GM18511 (cell line): Measurements from ENCODE around the gene IFIT1.

Experiments
- ATAC-seq: cut with Tn5 transposase; IDR thresholded peaks from one replicate; pipeline ENCODE4 v1.9.1; 2021; ENCODE audit warnings: mild to moderate bottlenecking, moderate library complexity; ENCODE audit not compliant: unreplicated experiment

Gene IFIT1, protein sequence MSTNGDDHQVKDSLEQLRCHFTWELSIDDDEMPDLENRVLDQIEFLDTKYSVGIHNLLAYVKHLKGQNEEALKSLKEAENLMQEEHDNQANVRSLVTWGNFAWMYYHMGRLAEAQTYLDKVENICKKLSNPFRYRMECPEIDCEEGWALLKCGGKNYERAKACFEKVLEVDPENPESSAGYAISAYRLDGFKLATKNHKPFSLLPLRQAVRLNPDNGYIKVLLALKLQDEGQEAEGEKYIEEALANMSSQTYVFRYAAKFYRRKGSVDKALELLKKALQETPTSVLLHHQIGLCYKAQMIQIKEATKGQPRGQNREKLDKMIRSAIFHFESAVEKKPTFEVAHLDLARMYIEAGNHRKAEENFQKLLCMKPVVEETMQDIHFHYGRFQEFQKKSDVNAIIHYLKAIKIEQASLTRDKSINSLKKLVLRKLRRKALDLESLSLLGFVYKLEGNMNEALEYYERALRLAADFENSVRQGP

DNA sequence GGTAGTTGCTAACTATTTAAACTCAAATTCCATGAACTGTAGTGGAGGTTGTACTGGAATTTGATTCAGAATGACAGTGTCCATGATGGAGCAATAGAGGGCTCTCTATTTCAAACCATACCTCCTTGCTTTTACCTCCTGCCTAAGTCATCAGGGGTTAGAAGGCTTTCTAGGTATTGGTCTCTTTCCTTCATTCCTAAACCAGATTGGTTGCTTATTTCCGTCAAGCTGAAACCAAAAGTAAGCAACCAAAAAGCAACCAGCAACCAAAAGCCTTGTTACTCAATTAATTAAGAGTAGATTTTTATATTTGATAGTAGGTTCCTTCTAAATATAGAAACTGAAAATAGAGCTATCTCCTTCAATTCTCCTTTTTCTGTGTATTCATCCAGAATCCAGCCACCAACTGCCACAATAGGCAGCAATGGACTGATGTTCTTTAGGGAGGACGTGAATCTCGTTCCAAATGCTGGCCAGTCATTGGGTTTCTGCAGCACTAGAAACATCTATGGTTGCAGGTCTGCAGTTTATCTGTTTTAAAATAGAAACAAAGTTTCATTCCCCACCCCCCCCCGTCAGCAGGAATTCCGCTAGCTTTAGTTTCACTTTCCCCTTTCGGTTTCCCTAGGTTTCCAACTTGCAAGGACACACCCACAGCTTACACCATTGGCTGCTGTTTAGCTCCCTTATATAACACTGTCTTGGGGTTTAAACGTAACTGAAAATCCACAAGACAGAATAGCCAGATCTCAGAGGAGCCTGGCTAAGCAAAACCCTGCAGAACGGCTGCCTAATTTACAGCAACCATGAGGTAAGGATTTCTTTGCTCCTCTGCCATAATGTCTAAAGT is at the start of gene IFIT1:
IFIT1 (plus strand) TSS at position 717 of the 850 bp plus-strand sequence; CDS start at position 807, 90 bp downstream.
- ATAC-seq: peak; percentile 88

DNA sequence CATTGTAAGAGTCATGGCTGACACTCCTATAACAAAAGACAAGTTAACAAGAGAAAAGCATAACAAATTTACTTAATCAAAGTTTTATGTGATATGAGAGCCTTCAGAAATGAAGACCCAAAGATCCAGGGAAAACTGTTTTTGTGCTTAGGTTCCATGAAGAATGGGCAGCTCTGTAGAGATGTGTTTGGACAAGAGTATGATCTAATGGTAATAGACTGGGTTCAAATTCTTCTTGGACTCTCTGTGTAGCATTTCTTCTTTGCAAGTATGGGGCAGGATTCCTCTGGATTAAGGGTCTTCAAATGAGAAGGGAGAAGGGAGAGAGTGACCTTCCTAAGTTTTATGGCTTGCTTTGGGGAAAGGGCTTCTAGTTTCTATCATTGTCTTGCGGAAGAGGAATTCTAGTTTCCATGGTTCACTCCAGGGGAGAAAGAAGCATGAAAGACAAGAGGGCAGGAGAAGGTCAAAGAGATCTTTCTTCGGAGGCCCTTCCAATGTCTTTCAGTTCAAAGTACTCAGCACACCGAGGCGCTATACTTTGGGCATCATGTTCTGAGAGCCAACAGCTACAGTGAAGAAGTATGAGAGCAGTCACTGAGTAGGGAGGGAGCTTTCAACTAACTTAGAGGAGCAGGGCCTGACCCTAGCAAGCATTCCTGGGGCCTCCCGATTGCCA is 49.2 kb upstream of the IFIT1 start:
- no peak for ATAC-seq

DNA sequence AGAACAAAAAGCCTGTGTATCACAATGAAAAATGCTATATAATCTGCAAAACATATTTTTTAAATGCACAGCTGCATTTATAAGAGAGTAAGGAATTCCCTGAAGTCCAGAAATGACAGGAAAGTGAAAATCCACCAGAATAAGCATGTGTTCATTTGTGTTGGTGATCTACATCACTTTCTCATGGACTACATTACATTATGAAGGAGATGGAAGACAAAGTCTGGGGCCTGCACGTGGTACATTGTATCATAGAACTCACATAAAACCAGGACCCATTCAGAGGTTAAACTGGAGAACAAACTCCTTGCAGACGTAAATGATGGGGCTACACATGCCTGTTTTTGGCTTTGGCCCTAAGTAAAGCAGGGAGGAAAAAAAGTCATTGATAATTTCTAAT is 48.3 kb upstream of the IFIT1 start:
- no peak for ATAC-seq

DNA sequence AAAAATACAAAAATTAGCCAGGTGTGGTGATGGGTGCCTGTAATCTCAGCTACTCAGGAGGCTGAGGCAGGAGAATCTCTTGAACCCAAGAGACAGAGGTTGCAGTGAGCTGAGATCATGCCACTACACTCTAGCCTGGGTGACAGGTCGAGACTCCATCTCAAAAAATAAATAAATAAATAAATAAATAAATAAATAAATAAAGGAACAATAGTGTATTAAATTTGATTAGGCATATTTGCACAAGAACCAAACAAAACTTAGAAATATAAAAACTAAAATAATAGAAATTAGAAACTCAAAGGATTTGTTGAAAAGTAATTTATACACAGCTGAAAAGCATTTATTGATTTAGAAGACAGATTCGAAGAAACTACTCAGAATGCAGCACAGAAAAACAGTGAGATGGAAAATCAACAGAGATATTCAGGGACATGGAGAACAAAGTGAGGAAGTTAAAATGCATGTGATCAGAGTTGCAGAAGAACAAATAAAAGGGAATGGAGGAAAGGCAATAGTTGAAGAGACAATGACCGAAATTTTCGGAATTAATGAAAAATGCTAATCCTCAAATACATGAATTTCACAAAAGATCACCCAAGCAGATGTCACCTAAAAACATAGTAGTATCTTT is 46.9 kb upstream of the IFIT1 start:
- ATAC-seq: no peak

DNA sequence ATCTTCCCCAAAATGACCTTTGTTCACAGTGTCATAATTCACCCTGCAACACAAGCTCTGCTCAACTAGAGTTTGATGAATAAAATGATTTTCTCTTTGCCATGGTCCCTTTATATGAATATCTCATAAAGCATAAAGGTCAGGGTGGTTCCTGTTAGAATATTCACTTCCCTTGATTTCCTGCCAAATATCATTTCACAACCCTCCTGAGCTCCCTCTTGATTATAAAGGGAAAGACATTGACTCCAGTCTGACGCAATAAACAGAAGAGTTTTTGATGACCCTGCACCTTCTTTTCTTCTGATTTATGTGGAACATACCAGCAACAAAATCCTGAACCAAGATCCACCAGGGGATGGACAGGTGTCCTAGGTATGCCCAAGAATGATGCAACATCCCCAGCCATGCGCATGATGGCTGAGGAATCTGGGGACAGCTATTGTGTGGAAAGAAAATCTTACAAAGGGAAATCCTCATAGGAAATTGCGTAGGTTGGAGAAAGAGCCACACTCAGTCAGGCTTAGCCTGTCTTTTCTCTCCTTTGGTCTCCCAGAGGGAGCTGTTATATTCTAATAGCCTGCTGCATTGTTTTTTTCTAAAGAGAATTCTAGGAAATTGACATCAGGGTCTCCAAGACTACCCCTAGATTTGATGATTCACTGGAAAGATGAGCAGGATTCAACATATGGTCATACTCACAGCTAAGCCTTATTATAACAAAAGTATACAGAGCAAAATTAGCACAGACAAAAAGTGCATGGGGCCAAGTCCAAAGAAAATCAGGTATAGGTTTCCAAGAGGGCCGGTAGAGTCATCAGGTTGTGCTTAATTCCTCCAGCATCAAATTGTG is 45.8 kb upstream of the IFIT1 start:
- no peak for ATAC-seq

DNA sequence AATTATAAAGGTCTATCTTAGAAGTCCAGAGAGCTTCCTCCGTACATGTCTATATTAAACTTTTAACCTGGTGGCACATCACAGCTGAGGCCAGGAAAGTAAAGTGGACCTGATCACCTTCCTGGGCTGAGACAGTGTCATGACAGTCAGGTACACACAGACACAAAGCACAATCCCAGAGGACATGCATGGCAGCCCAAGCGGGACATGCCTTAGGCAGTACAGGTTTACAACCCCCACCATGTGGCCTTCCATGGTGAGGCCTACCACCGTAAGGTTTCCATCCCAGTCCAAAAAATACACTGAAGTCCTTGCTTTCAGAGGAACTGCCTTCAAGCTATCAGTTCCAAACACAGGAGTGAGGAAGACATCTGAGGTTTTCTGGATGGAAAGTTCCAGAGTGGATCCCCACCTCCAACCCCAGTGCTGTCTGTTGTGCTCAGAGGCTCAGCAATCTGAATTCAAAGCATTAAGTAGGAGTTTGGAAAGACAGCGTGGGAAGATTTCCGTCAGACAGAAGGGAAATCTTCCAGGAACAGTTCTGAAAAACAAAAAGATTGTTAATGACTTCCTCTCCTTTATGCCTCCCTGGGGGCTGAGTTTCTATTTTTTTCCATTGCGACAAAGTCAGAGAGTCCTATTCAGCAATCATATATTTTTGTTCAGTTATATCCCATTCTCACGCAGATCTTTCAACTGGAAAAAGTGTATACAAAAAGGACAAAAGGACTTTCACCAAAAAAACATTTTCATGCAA is 44.5 kb upstream of the IFIT1 start:
- no peak for ATAC-seq

DNA sequence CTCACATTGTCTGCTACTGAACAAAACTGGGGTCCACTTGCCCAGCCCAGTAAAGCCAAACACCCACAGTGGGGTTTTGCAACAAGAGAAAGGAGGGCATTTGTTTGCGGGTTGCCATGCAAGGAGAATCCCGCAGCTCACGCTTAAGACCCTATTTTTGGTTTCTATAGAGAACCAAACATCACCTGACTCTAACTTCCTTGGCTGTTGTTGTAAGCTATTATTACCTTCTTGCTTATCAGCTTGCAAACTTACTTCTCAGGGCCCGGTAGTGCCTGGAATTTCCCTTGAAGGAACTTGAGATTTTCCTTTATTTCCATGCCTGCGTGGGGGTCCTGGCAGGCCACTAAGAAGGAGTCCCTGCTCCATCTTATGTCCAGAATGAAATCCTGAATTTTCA is 43.9 kb upstream of the IFIT1 start:
- ATAC-seq: no peak

DNA sequence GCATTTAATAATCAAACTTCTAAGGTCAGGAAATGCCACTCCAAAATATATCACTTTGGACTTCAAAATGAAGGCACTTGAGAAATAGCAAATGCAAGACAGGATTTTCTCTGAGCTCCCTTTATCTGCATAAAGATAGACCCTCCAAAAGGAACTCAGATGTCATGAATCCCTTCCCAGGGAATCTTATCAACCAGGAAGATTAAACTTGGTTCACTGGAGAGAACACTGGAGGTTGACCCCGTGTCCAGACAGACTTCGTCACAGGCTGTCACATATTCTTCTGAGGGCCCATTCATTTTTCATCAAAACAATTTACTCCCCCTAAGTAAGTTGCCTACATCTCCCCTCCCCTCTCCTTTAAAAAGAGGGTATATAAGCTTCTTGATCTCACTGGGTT is 43.4 kb upstream of the IFIT1 start:
- ATAC-seq: no peak

DNA sequence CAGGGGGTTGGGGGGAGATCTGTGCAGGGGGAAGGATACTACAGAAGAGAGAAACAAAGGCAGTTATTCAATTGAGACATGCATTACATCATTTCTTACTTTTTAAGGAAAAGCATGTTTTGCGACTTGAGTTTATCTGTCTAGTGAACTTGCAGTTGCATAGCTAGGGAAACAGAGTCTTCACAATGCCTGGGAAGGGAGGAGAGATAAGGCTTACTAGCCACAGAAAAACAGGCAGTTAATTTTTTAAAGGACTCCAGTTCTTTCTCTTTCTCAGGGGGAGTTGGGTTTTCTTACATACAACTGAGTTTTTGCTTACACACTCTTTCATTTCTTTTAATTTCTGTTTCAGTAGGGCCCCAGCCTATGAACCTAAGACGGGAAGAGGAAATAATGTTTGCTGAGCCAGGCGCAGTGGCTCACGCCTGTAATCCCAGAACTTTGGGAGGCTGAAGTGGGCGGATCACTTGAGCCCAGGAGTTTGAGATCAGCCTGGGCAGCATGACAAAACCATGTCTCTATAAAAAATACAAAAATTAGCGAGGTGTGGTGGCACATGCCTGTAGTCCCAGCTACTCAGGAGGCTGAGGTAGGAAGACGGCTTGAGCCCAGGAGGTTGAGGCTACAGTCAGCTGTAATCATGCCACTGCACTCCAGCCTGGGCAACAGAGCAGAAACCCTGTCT is 41.6 kb upstream of the IFIT1 start:
- peak; percentile 47 for ATAC-seq

DNA sequence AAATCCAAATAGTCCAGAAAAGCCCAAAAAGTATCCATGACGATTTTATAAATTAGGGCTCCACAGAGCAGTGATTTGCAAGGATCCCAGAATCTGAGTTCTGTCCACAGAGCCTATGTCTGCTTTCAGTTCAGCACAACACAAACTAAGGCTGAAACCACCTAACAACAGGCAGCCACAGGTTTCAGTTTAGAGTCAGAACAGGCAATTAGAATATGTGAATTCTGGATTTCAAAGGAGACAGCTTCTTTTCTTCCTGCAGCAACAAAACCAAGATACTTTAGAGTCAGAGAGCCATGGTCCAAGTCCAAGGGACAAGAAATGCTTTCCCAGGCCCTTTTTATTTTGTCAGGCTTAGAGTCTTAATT is 41.0 kb upstream of the IFIT1 start:
- ATAC-seq: peak; percentile 84

DNA sequence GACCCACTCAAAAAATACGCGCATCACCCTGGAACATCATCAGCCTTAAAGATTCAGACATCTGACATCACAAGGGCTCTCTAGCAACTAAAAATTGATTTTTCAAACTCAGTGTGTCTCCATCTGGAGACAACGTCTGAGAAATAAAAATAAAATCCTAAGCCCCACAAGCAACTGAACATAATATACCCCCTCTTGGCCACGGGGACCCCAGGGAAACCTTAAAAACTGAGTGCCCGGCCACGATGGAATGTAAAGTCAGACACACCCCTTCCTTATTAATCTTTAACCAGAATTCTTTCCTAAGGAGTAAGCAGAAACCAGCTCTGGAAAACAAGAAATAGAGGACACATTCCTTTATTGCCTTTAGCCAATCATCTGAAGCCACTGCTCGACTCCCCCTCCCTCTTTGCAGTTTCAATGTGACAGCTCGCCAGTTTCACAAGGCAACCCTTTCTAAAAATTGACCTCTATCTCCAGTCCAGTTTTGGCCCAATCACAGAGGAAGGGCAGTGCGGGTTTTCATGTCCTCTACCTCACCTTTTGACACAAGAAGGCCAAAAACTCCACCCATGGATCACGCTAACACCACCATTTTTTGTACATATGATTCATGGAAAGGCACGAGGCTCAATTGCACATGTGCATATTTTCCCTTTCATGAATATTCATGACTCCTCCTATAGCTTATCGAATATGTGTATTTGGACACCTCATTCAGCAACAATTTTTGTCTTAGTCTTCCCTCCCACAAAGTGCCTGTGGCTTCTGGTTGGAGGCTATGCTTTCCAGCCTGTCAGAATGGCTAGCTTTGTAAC is 40.4 kb upstream of the IFIT1 start:
- ATAC-seq: peak; percentile 66

DNA sequence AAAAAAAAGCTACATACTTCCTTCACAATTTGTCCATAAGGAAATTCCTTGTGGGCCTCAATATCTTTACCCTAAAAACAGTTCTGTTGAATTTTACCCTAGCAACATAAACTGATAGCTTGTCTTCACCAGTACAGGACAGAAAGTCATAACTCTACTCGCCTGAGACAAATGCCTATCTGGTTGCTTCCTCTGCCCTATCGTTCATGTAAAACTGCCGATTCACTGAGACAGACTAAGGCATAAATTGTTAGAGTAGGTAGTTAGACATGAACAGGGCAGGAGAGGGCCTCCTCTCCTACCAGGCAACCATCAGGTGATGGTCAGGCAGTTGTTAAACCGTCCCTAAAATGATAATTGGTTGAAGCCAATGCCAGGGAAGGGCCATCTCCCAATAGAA is 39.6 kb upstream of the IFIT1 start:
- no peak for ATAC-seq

DNA sequence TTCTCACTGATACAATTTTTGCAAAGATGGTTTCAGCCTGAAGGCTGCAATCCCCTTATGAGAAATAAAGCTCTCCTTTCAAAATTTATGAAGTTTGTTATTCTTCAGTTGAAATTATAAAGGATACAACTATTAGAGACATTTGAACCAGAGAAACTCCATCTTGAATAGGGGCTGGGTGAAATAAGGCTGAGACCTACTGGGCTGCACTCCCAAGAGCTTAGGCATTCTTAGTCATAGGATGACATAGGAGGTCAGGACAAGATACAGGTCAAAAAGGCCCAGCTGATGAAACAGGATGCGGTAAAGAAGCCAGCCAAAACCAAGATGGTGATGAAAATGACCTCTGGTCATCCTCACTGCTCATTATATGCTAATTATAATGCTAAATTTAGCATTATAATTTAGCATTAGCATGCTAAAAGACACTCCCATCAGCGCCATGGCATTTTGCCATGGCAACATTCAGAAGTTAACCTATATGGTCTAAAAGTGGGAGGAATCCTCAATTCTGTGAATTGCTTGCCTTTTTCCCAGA is 37.0 kb upstream of the IFIT1 start:
- no peak for ATAC-seq

DNA sequence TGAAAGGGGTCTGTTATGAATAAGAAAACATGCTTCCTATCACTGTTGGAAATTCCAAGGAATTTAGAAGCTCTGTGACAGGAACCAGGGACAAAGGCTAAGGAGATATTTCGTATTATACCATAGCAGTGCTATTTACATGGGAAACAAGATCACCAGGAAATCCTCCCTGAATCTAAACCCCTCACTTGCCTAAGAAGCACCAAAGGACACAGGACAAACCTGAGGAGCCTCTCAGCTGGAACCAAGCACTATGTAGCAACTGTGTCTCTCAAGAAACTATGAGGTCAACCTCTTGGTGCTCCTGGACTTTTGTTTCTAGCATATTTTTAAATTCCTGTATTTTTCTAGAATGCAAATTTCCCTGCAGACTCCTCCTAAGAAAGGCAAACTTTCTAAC is 35.3 kb upstream of the IFIT1 start:
- ATAC-seq: no peak

DNA sequence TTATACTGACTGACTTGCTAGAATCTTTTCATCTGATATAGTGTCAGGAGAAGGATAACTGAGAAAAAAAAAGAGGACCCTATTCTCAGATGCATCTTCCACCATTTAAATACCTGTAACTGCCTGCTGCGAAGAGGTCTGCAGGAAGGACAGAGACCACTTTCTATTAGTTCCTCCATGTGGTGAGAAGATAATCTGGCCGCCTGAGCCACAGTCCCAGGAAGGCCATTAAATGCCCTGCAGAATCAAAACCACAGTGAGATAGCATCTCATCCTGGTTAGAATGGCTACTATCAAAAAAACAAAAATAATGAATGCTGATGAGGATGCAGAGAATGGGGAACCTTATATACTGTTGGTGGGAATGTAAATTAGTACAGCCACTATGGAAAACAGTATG is 34.4 kb upstream of the IFIT1 start:
- ATAC-seq: no peak

DNA sequence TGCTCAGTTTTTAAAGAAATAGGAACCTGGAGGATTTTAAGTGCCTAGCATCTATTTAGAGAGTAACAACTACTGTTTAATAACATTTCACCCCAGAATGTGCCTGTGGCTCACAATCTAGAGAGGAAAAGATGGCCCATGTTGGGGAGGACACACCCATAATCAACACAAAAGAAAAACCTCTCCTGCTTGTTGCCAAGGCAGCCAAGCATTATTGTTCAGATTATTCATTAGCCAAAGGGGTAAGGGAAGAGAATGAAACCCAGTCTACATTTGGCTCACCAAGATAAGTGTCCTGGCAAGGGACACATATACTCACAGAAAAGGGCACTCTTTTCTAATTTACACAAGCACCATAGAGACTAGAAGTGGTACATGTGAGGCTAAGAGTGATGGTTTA is 32.3 kb upstream of the IFIT1 start:
- ATAC-seq: no peak

DNA sequence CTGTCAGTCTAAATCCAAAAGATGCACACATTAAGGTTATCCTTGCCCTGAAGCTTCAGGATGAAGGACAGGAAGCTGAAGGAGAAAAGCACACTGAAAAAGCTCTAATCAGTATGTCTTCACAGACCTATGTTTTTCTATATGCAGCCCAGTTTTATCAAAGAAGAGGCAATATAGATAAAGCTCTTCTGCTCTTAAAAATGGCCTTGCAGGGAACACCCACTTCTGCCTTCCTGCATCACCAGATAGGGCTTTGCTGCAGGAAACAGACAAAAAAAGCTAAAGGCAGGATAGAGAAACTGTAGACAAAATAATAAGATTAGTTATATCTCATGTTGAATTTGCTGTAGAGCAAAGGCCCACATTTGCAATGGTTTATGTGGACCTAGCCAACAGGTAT is 29.5 kb upstream of the IFIT1 start:
- no peak for ATAC-seq
